Measurements from ENCODE around the gene C1orf50.
"Not testable (repeated sequence)": the region's sequence is repeated elsewhere in the genome, so short reads cannot be mapped to it uniquely, and the experiment has no call there.

C1orf50 gene

DNA sequence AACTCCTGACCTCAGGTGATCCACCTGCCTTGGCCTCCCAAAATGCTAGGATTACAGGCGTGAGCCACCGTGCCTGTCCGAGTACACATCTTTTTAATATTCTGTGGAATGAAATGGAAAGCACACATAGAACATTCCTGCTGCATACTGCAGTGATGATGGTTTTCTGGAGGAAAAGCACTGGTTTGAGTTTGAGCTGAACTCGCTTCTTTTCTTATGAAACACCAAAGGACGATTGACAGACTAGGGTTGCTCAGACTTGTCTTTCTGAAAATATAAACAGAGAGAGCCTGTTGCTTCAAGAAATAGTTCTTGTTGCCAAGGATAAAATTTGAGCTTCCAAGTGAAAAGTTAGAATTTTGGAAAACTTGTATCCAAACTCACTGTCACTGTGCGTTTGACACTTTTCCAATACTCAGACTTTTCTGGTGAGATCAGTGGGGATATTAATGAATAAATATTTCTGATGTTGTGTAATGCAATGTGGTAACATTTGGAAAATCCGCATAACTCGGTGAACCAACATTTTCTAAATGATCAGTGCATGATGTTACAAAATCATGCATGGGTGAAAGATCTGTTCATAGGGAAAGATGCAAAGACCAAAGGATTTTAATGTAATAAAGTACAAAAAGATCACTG lies 34.9 kb downstream of the C1orf50 start:
- DNase-seq (ENCODE audit: low read depth): peak; percentile 18

GRCh38 chr1:42806171-42806570 lies 39.1 kb downstream of the C1orf50 start:
- no peak for DNase-seq (ENCODE audit: low read depth)

GRCh38 chr1:42806593-42806992 lies 39.5 kb downstream of the C1orf50 start:
- no peak for DNase-seq (ENCODE audit: low read depth)

- DNase-seq (ENCODE audit: low read depth): no peak
These were observed 40.1 kb downstream of the C1orf50 start for GRCh38 chr1:42807056-42807668.

DNA sequence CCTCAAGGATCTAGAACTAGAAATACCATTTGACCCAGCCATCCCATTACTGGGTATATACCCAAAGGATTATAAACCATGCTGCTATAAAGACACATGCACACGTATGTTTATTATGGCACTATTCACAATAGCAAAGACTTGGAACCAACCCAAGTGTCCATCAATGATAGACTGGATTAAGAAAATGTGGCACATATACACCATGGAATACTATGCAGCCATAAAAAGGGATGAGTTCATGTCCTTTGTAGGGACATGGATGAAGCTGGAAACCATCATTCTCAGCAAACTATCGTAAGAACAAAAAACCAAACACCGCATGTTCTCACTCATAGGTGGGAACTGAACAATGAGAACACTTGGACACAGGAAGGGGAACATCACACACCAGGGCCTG lies 47.8 kb downstream of the C1orf50 start:
- not testable (repeated sequence) for DNase-seq (ENCODE audit: low read depth)

DNA sequence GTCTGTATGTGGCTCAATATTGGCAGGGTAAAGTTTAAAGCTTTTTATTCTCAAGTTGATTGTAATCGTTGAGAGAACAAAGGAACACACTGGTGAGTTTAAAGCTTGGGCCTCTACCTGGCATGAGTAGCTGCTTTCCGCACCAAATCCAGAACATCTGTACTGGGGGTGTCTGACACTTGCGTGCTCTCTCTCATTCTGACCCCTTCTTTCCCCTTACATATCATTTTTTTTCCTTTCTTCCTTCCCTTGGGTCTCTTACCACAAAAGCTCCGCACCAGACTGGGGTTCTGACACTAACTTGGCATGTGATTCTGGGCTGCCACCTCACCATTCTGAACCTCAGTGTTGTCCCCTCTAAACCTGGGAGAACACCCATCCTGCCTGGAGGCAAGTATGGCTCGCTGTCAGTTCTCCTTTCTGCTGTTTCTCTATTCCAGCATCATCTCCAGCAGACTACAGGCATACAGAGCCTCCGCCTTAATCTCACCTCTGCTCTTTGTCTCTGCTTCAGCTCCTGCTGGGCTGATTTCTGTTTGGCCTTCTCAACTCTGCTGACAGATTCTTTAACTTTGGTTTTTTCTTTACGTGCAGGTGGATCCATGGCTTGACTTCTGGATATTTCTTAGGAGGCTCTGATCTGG lies 49.0 kb downstream of the C1orf50 start:
- DNase-seq (ENCODE audit: low read depth): no peak

DNA sequence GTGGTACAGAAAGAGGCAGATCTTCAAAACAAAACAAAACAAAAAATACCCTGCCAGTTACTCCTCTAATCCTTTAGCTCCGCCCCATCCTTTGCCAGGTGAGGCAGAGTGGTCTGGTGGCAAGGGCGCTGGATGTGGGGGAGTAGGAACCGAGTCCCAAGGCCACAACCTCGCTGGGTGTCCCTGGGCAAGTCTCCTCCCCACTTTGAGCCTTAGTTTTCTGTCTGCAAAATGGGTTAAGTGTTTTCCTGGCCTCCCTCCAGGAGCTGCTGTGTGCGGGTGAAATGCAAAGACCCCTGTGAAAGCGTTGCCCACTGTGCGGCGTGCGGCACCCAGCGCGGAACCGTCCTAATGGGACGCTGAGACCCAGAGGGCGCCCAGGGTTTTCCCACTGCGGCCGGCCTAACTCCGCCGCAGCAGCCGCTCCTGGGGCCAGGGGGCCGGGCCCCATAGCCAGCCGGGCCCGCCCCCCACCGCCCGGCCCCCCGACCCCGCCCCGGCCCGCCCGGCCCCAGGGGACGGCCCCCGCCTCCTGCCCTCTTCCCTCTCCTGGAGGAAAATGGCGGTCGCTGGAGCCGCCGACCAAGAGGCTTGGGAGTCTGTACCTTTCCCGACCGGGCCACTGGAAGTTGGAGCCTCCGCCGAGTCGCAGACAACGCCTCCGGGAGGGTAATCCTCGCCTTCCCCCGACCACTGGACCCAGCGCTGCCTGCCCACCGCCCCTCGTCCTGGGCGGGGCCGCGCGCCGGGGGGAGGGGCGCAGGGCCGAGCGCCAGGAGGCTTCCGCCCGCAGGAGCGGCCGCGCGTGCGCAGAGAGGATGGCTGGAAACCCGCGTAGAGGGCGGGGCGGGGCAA lies 49.8 kb downstream of the C1orf50 start, which contains the start of the genes ERMAP and SVBP:
TSS of gene ERMAP (plus strand) at position 538 of the 855 bp plus-strand sequence. CDS start 13,327 bp downstream, outside the sequence.
TSS of gene SVBP (minus strand) at position 813 of the 855 bp plus-strand sequence. CDS start 853 bp downstream, outside the sequence.
- DNase-seq (ENCODE audit: low read depth): peak; percentile 68

DNA sequence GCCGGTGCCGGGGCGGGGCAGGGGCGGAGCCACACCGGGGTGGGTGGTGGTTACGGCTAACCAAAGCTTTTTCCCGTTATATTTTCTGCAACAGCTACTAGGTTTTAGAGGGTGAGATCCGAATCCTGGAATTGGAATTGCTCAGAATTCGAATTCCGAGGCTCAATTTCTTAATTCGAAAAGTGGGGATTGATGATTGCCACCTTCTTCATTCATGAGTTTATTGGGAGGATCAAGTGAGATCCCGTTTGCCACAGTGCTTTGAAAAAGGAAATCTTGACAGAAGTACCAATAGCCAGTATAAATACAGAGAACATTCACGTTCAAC lies 50.4 kb downstream of the C1orf50 start:
- DNase-seq (ENCODE audit: low read depth): no peak

DNA sequence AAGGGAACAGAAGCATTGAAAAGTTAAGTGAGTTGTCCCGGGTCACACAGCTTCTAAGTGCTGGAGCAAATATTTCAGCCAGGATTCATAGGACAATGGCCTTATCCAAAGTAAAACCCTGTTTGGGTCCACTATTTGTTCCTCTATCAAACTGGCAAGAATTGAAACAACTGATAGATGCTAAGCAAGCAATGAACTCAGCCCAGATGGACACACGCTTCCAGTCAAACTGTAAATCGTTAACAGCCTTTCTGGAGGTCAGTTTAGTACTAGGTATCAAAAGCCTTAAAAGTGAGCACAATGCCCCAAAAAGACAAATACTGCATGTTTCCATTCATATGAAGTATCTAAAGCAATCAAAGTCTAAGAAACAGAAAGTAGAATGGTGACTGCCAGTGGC lies 50.9 kb downstream of the C1orf50 start:
- no peak for DNase-seq (ENCODE audit: low read depth)

- no peak for DNase-seq (ENCODE audit: low read depth)
These were observed 53.8 kb downstream of the C1orf50 start for GRCh38 chr1:42820813-42821212.

- DNase-seq (ENCODE audit: low read depth): no peak
These were observed 54.6 kb downstream of the C1orf50 start for GRCh38 chr1:42821690-42822089.

GRCh38 chr1:42822800-42823392 lies 55.8 kb downstream of the C1orf50 start:
- DNase-seq (ENCODE audit: low read depth): peak; percentile 38

DNA sequence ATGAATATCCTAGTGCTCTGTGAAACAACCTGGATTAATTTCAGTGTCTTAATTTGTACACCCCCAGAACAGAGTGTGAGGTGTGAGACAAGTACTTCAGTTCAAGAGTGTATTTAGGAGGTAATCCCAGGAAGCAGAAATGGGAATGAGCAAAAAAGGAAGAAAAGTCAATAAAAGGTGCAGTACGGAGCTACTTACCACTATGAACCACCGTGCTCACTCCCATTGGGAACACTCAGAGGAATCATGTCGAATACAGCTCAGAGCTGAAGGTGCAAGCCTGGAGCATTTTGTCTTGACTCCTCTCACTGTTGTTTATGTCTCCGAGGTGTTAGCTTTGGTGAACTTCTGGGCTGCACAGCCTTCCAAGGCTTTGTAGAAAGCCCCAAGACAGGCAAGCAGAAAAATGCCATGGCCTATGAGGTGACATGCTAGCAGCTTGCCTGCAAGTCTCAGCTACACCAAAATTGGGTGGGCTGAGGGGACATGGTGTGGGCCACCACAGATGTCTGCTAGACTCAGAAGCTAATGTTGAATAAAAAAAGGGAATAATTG lies 57.5 kb downstream of the C1orf50 start:
- no peak for DNase-seq (ENCODE audit: low read depth)

DNA sequence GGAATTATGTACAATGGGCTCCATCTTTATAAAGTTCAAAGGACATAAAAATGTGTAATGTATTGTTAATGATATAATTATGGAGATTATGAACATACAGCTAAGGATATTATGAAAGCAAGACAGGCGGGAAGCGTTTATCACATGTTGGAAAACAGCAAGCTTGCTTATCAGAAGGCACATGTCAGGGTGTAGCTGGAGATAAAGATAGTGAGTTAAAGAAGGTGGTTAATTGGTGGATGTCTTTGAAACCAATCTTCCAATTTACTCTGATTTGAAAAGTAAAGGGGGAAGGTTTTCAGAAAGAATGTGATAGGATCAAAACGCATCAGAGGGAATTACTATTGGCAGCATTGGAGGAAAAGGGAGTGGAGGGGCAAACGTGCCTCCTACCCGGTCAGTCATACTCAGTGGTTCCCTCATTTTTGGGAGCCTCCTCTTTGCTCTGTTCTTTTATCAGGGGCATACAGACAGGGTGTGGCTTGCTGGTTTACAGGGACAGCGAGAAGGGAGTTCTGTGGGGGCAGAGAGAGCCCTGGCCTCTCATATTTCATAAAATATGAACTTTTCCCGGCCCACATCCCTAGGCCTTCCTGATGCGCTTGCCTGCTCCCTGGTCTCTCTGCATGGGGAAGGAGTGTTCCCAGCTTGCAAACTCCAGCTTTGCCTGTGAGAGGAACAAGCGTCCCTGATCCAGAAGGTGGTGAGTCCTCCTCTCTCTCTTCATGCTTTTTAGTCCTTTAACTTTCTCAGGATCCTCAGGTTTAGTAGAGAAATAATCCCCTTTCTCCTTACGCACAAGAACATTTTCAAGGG lies 58.2 kb downstream of the C1orf50 start:
- no peak for DNase-seq (ENCODE audit: low read depth)

Data from stromal cell of bone marrow (primary cell).